Fibroblast of villous mesenchyme (primary cell): ENCODE results near the gene EFEMP2. TPM values are rescaled to one million over a fixed set of nuclear protein-coding genes. Genes with fewer than 3 reads are reported as not detected.
A peak's percentile ranks its signal among the peaks of the same experiment; 100 is the strongest.
"Not testable (repeated sequence)": the region's sequence is repeated elsewhere in the genome, so short reads cannot be mapped to it uniquely, and the experiment has no call there.

ENCODE experiments used
- DNase-seq: peaks from one replicate; pipeline ENCODE4 v3.0.0-alpha.2; 2010; ENCODE audit warnings: low read depth
- H3K4me3 ChIP-seq: 2 replicates; pipeline ENCODE4 v1.5.1; 2011; ENCODE audit warnings: low read depth, mild to moderate bottlenecking, low read length
- CTCF ChIP-seq: IDR thresholded peaks from 2 replicates; pipeline ENCODE4 v1.5.1; 2012; ENCODE audit warnings: low read depth, mild to moderate bottlenecking, low read length; ENCODE audit not compliant: insufficient read depth
- total RNA-seq: library from RNA; depleted of rRNA; stranded (reverse); fragments of >200 nt; gene quantifications from 2 replicates; pipeline ENCODE4 v1.2.3, GENCODE V29; 2012

EFEMP2 gene
- total RNA-seq, 1 donor, result 77.7 TPM

GRCh38 chr11:65847746-65848145, 24.9 kb downstream of the EFEMP2 start:
- no peak for DNase-seq
- no peak overlapping the region for H3K4me3 ChIP-seq
- no peak for TF ChIP-seq CTCF

GRCh38 chr11:65844231-65844872, 28.2 kb downstream of the EFEMP2 start:
- no peak for DNase-seq
- TF ChIP-seq CTCF, result no peak
- H3K4me3 ChIP-seq, result no peak overlapping the region

- TF ChIP-seq CTCF, result no peak
Observed at GRCh38 chr11:65843811-65844210, 28.8 kb downstream of the EFEMP2 start.

GRCh38 chr11:65842144-65842543, 30.5 kb downstream of the EFEMP2 start:
- H3K4me3 ChIP-seq, result no peak overlapping the region
- no peak for TF ChIP-seq CTCF
- DNase-seq, result no peak

More at GRCh38 chr11:65843811-65844210, 28.8 kb downstream of the EFEMP2 start:
- no peak for DNase-seq
- H3K4me3 ChIP-seq, result no peak overlapping the region

GRCh38 chr11:65834202-65834601, 38.4 kb downstream of the EFEMP2 start:
- DNase-seq, result no peak
- TF ChIP-seq CTCF, result no peak
- peak overlapping the region; percentile 72 for H3K4me3 ChIP-seq

- H3K4me3 ChIP-seq, result peak within 1 kb of the TSS; percentile 72
- peak; percentile 91 for DNase-seq
- TF ChIP-seq CTCF, result no peak
Observed at GRCh38 chr11:65833297-65834030, 39.1 kb downstream of the EFEMP2 start, which contains the start of gene SNX32. Gene SNX32, plus strand, starts transcription at chr11:65833963. Its CDS starts 103 bp downstream, at chr11:65834066.

- not testable (repeated sequence) for DNase-seq, H3K4me3 ChIP-seq
Observed at GRCh38 chr11:65832231-65832630, 40.4 kb downstream of the EFEMP2 start.
